HG02798 (cell line): Measurements from ENCODE around the gene BTN3A1.
"Not testable (repeated sequence)": the region's sequence is repeated elsewhere in the genome, so short reads cannot be mapped to it uniquely, and the experiment has no call there.

ENCODE experiments used
- ATAC-seq: cut with Tn5 transposase; IDR thresholded peaks from one replicate; pipeline ENCODE4 v1.9.1; 2021; ENCODE audit warnings: mild to moderate bottlenecking; ENCODE audit not compliant: unreplicated experiment, poor library complexity

The BTN3A1 gene

GRCh38 chr6:26378143-26378542, 23.9 kb upstream of the BTN3A1 start:
- not testable (repeated sequence) for ATAC-seq

- no peak for ATAC-seq
Observed at GRCh38 chr6:26379292-26379691, 22.8 kb upstream of the BTN3A1 start.

- no peak for ATAC-seq
Observed at GRCh38 chr6:26379740-26380139, 22.3 kb upstream of the BTN3A1 start.

- no peak for ATAC-seq
Observed at GRCh38 chr6:26380256-26380655, 21.8 kb upstream of the BTN3A1 start.

GRCh38 chr6:26382121-26382520, 20.0 kb upstream of the BTN3A1 start:
- ATAC-seq = no peak

GRCh38 chr6:26383624-26384417, 18.3 kb upstream of the BTN3A1 start:
- no peak for ATAC-seq

GRCh38 chr6:26385734-26386125, 16.3 kb upstream of the BTN3A1 start:
- ATAC-seq = no peak

- no peak for ATAC-seq
Observed at GRCh38 chr6:26387565-26387964, 14.5 kb upstream of the BTN3A1 start.

GRCh38 chr6:26388014-26388413, 14.1 kb upstream of the BTN3A1 start:
- no peak for ATAC-seq

- ATAC-seq = no peak
Observed at GRCh38 chr6:26388441-26388840, 13.6 kb upstream of the BTN3A1 start.

- ATAC-seq = no peak
Observed at GRCh38 chr6:26389349-26389894, 12.7 kb upstream of the BTN3A1 start.

- ATAC-seq = no peak
Observed at GRCh38 chr6:26390531-26390930, 11.5 kb upstream of the BTN3A1 start.

GRCh38 chr6:26392932-26393636, 9.0 kb upstream of the BTN3A1 start:
- no peak for ATAC-seq

- ATAC-seq = no peak
Observed at GRCh38 chr6:26394289-26394688, 7.8 kb upstream of the BTN3A1 start.

- ATAC-seq = no peak
Observed at GRCh38 chr6:26398555-26398954, 3.5 kb upstream of the BTN3A1 start.

- no peak for ATAC-seq
Observed at GRCh38 chr6:26400626-26401025, 1.4 kb upstream of the BTN3A1 start.

GRCh38 chr6:26401389-26401986, 587 bp upstream of the BTN3A1 start:
- no peak for ATAC-seq

- no peak for ATAC-seq
Observed at GRCh38 chr6:26403893-26404292, 1.8 kb downstream of the BTN3A1 start.

- no peak for ATAC-seq
Observed at GRCh38 chr6:26404546-26404945, 2.5 kb downstream of the BTN3A1 start.

GRCh38 chr6:26408828-26409730, 7.0 kb downstream of the BTN3A1 start:
- ATAC-seq = no peak
